NOMO-1 treated with dmso at 0.1 percent for 144 hours (cell line): ENCODE measurements around the gene RPL22L1.
"Not testable (repeated sequence)": the region's sequence is repeated elsewhere in the genome, so short reads cannot be mapped to it uniquely, and the experiment has no call there.

Source experiments
- DNase-seq: peaks from one replicate; lab custom pipeline; 2025; ENCODE audit not compliant: unreplicated experiment; lab: John Stamatoyannopoulos, UW

RPL22L1 gene

GRCh38 chr3:170869645-170870593 lies at the start of gene RPL22L1:
TSS of gene RPL22L1 (minus strand) at chr3:170870195. CDS start at chr3:170870167, 28 bp downstream.
- no peak for DNase-seq

- DNase-seq: no peak
Observed at GRCh38 chr3:170918715-170919114, 48.7 kb upstream of the RPL22L1 start.

- DNase-seq: no peak
Observed at GRCh38 chr3:170914690-170915089, 44.7 kb upstream of the RPL22L1 start.

GRCh38 chr3:170914212-170914611 lies 44.2 kb upstream of the RPL22L1 start:
- no peak for DNase-seq

- DNase-seq: no peak
Observed at GRCh38 chr3:170911051-170911450, 41.1 kb upstream of the RPL22L1 start.

- DNase-seq: no peak
Observed at GRCh38 chr3:170910542-170910941, 40.5 kb upstream of the RPL22L1 start.

GRCh38 chr3:170909129-170909903 lies 39.3 kb upstream of the RPL22L1 start:
- DNase-seq: no peak

GRCh38 chr3:170908235-170909116 lies 38.5 kb upstream of the RPL22L1 start, which contains the start of gene EIF5A2:
TSS of gene EIF5A2 (minus strand) at chr3:170908637. CDS start at chr3:170907806, 831 bp downstream.
- peak; percentile 60 for DNase-seq

GRCh38 chr3:170907637-170908234 lies 37.7 kb upstream of the RPL22L1 start:
- DNase-seq: no peak

- DNase-seq: no peak
Observed at GRCh38 chr3:170905862-170906261, 35.9 kb upstream of the RPL22L1 start.

GRCh38 chr3:170903123-170903522 lies 33.1 kb upstream of the RPL22L1 start:
- DNase-seq: no peak

GRCh38 chr3:170899455-170899854 lies 29.5 kb upstream of the RPL22L1 start:
- no peak for DNase-seq

GRCh38 chr3:170897978-170898377 lies 28.0 kb upstream of the RPL22L1 start:
- no peak for DNase-seq

- DNase-seq: not testable (repeated sequence)
Observed at GRCh38 chr3:170897199-170897598, 27.2 kb upstream of the RPL22L1 start.

GRCh38 chr3:170896781-170897180 lies 26.8 kb upstream of the RPL22L1 start:
- DNase-seq: no peak

- DNase-seq: not testable (repeated sequence)
Observed at GRCh38 chr3:170896333-170896732, 26.3 kb upstream of the RPL22L1 start.

- DNase-seq: no peak
Observed at GRCh38 chr3:170893895-170894294, 23.9 kb upstream of the RPL22L1 start.

- DNase-seq: no peak
Observed at GRCh38 chr3:170889630-170890029, 19.6 kb upstream of the RPL22L1 start.

GRCh38 chr3:170889132-170889531 lies 19.1 kb upstream of the RPL22L1 start:
- DNase-seq: no peak
